Measurements from ENCODE around the gene NDE1.

DNA sequence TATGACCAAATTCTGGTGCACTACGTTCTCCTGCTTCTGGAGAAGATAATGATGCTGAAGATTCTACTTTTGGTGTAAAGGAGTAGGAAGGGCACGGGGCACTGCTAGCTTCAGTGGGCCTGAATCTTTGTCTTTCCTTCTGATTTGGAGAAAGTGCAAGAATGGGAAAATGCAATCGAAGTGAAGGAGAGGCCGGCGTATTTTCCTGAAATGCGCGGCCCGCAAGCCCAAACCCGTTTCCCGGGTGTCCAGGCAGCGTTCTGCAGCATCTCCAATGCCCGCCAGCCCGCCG lies 372 bp upstream of the NDE1 start:
- TF ChIP-seq, protein P1, sequence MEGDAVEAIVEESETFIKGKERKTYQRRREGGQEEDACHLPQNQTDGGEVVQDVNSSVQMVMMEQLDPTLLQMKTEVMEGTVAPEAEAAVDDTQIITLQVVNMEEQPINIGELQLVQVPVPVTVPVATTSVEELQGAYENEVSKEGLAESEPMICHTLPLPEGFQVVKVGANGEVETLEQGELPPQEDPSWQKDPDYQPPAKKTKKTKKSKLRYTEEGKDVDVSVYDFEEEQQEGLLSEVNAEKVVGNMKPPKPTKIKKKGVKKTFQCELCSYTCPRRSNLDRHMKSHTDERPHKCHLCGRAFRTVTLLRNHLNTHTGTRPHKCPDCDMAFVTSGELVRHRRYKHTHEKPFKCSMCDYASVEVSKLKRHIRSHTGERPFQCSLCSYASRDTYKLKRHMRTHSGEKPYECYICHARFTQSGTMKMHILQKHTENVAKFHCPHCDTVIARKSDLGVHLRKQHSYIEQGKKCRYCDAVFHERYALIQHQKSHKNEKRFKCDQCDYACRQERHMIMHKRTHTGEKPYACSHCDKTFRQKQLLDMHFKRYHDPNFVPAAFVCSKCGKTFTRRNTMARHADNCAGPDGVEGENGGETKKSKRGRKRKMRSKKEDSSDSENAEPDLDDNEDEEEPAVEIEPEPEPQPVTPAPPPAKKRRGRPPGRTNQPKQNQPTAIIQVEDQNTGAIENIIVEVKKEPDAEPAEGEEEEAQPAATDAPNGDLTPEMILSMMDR (IDR thresholded peaks at IDR 0.05; ENCODE audit: poor library complexity), result no peak
- TF ChIP-seq EZH2 (IDR thresholded peaks at IDR 0.05; ENCODE audit: borderline replicate concordance) (no peak), EZH2phosphoT487 (IDR thresholded peaks at IDR 0.05; ENCODE audit: low read depth, severe bottlenecking, unreplicated experiment) (no peak)

All from hepatocyte (in vitro differentiated cells).